GM12872 (cell line): ENCODE data around the gene PITX3.

Source experiments
- TF ChIP-seq, protein P1 (sequence below): IDR thresholded peaks from 3 replicates; pipeline ENCODE4 v1.5.1; 2011; ENCODE audit warnings: low read depth, mild to moderate bottlenecking, low read length, moderate library complexity; ENCODE audit not compliant: insufficient read depth

Gene PITX3

DNA sequence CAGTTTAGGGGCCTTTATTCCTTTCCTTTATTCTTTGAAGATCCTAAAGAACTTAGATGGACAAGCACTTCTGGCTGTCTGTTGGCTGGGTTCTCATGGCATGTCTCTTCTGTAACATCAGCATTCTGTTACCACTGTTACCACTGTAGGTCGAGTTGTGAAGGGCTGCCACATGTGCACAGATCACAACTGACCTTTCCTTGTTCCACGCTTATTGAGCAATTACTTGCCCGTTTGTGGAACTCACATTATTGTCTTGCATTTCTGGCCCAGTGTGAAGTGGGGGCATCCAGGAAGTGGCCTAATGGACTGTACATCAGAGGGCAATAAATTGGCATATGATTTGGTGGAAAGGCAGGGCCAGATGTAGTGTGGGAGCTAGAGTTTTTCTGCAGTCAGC is 27.7 kb upstream of the PITX3 start:
- TF ChIP-seq, protein P1, sequence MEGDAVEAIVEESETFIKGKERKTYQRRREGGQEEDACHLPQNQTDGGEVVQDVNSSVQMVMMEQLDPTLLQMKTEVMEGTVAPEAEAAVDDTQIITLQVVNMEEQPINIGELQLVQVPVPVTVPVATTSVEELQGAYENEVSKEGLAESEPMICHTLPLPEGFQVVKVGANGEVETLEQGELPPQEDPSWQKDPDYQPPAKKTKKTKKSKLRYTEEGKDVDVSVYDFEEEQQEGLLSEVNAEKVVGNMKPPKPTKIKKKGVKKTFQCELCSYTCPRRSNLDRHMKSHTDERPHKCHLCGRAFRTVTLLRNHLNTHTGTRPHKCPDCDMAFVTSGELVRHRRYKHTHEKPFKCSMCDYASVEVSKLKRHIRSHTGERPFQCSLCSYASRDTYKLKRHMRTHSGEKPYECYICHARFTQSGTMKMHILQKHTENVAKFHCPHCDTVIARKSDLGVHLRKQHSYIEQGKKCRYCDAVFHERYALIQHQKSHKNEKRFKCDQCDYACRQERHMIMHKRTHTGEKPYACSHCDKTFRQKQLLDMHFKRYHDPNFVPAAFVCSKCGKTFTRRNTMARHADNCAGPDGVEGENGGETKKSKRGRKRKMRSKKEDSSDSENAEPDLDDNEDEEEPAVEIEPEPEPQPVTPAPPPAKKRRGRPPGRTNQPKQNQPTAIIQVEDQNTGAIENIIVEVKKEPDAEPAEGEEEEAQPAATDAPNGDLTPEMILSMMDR = no peak

DNA sequence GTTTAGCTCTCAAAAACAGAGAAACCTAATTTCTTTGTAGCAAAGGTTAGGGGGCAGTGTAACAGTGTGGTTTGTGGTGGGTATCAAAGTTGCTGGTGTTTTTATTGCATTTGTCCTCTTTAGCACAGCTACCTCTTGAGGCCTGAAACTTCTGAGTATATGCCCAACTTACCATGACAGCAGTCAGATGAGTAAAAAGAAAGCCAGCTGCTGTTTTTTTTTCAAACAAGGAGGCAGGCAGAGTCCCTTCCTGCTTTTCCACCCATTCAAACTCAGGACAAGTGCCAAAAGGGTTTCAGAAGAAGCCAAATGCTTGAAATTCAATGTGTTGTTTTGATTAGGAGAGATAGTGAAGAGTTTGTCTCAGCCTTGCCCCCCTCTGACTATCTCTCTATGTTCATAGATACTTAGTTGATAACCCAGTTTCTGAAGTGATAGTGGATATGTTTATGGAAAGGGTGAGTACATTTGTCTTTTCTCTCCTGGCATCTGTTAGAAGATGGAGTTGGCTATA is 27.1 kb upstream of the PITX3 start:
- TF ChIP-seq, protein P1 = peak; percentile 8; the same call in 1 of the 3 replicates

DNA sequence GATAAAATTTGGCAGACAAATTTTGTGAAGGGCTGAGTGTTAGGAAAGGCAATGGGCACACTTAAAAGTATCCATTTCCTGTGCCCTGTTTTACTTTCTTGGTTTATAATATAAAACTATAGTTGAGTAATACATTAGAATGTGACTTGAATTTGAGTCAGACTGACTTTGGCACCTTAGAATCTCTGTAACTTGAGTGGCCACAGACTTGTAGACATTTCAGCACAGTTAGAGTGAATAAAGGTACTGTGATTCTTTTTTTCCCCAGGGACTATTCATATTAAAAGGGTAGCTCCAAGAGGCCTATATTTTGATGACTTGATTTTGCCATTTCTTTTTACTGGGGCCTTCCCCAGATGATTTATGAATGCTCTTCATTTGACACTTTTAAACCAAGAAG is 26.4 kb upstream of the PITX3 start:
- TF ChIP-seq, protein P1 = no peak

DNA sequence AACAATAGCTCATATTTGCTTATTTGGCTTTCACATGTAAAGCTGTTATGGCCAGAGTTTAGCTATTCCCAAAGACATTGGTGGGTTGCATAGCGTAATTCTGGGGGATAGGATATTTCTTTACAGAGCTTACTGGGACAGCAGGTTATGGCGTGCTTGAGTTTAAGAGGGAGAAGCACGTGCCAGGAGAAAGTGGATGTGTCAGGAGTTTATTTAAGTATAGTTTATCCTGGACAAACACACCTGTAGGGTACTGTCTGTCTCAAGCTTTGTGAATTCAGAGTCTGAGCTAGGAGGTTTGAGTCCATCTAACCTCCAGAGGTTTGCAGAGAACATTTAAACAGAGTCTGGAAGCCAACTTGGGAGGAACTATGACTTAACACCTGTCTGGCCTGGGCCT is 25.4 kb upstream of the PITX3 start:
- TF ChIP-seq, protein P1 = no peak

DNA sequence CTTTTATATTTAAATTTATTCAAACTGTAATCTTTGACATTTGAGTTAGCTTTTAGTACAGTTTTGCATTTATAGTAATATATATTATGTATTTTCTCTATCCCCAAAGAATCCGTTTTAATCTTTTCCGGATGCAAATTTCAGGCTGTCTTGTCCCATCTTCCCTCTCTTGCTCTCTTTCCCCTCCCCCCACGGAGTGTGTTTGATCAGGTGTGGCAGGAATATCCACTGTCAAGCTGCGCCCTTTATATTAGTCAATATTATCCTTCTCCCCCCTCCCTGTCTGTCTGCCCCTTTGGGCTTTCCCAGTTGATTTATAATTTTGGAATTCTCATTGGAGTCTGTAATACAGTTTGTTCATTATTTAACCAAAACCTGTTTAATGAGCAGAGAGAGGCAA is 23.1 kb upstream of the PITX3 start:
- TF ChIP-seq, protein P1 = no peak

DNA sequence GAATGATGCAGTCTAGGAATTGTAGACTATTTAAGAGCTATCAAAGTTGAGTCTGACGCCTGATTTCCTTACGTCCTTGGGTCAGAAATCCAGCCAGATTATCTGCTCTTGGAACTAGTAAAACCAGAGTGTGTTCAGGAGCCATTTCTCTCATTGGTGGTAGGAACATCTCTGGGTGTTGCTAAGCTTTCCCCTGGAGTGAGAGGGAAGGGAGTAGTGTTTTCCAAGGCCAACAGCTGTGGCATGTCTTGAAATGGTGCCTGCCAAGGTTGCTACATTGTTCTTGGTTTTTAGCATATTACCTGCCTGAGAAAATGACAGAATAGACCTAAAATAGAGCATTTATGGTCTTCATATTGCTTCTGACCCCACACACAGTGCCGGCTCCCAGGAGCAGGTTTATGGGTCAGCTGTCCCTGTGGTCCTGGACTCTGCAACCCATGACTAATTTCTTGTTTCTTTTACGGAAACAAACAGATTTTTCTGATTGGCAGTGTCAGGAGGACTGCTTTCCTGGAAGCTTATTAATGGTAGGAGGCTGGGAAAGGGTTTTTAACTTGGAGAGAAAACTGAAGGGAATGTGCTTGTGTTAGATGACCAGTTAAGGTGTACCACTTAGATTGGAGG is 21.5 kb upstream of the PITX3 start:
- TF ChIP-seq, protein P1 = no peak

DNA sequence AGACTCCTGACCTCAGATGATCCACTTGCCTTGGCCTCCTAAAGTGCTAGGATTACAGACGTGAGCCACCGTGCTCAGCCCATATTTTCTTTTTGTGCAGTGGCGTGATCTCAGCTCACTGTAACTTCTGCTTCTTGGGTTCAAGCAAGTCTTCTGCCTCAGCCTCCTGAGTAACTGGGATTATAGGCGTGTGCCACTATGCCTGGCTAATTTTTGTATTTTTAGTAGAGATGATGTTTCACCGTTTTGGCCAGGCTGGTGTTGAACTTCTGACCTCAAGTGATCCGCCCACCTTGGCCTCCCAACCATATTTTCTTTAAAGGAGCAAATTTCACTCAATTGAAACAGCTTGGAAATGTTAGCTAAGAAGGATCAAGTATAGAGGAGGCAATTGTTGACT is 20.5 kb upstream of the PITX3 start:
- TF ChIP-seq, protein P1 = no peak
